Astrocyte (in vitro differentiated cells and primary cell): ENCODE data around the gene SLC38A10. TPM values are rescaled to one million over a fixed set of nuclear protein-coding genes. Genes with fewer than 3 reads are reported as not detected.

Experiments
- DNase-seq: peaks from one replicate; pipeline ENCODE4 v3.0.0-alpha.2; 2010; ENCODE audit warnings: low read depth
- FAIRE-seq: peaks from 2 replicates; lab custom pipeline; 2011; peaks lifted over from hg19 to GRCh38; lab: Jason Lieb, UNC
- H2AFZ ChIP-seq: 2 replicates; pipeline ENCODE4 v1.6.0; 2012; ENCODE audit warnings: low read depth, low read length, inconsistent platforms
- H3K27ac ChIP-seq: 2 replicates; pipeline ENCODE4 v1.5.1; 2011; ENCODE audit warnings: low read depth, low read length, inconsistent platforms
- H3K27me3 ChIP-seq: 2 replicates; pipeline ENCODE4 v1.6.0; 2011; ENCODE audit warnings: low read length, inconsistent platforms; ENCODE audit not compliant: insufficient read depth
- H3K36me3 ChIP-seq: 2 replicates; pipeline ENCODE4 v1.5.1; 2011; ENCODE audit warnings: low read length, inconsistent platforms; ENCODE audit not compliant: insufficient read depth
- H3K4me1 ChIP-seq: 2 replicates; pipeline ENCODE4 v1.5.1; 2011; ENCODE audit warnings: low read length, inconsistent platforms; ENCODE audit not compliant: insufficient read depth
- H3K4me2 ChIP-seq: 2 replicates; pipeline ENCODE4 v1.6.0; 2012; ENCODE audit warnings: low read length, inconsistent platforms
- H3K4me3 ChIP-seq: 2 replicates; pipeline ENCODE4 v1.5.1; 2011; ENCODE audit warnings: low read depth, mild to moderate bottlenecking, low read length, inconsistent platforms; ENCODE audit not compliant: insufficient read depth
- H3K79me2 ChIP-seq: 2 replicates; pipeline ENCODE4 v1.6.0; 2012; ENCODE audit warnings: mild to moderate bottlenecking, low read length, inconsistent platforms; ENCODE audit not compliant: insufficient read depth
- H3K9ac ChIP-seq: 2 replicates; pipeline ENCODE4 v1.6.0; 2012; ENCODE audit warnings: mild to moderate bottlenecking, low read length, inconsistent platforms
- H3K9me3 ChIP-seq: 2 replicates; pipeline ENCODE4 v1.5.1; 2012; ENCODE audit warnings: low read depth, mild to moderate bottlenecking, low read length, inconsistent platforms; ENCODE audit not compliant: insufficient read depth
- H4K20me1 ChIP-seq: 2 replicates; pipeline ENCODE4 v1.6.0; 2012; ENCODE audit warnings: low read length, inconsistent platforms; ENCODE audit not compliant: insufficient read depth
- H3K27ac Mint-ChIP-seq: one replicate; pipeline ENCODE4 v1.8.0; 2021; ENCODE audit warnings: mild to moderate bottlenecking, mixed read lengths; ENCODE audit not compliant: unreplicated experiment
- H3K27me3 Mint-ChIP-seq: one replicate; pipeline ENCODE4 v1.8.0; 2021; ENCODE audit warnings: low read depth, mixed read lengths; ENCODE audit not compliant: unreplicated experiment
- H3K36me3 Mint-ChIP-seq: one replicate; pipeline ENCODE4 v1.8.0; 2021; ENCODE audit warnings: low read depth, mixed read lengths; ENCODE audit not compliant: unreplicated experiment
- H3K4me1 Mint-ChIP-seq: one replicate; pipeline ENCODE4 v1.8.0; 2021; ENCODE audit warnings: low read depth, mixed read lengths; ENCODE audit not compliant: unreplicated experiment
- H3K4me3 Mint-ChIP-seq: one replicate; pipeline ENCODE4 v1.8.0; 2021; ENCODE audit warnings: mild to moderate bottlenecking, moderate library complexity, mixed read lengths; ENCODE audit not compliant: unreplicated experiment
- H3K9me3 Mint-ChIP-seq: one replicate; pipeline ENCODE4 v1.8.0; 2021; ENCODE audit warnings: mild to moderate bottlenecking, mixed read lengths; ENCODE audit not compliant: unreplicated experiment
- CTCF ChIP-seq: IDR thresholded peaks from 2 replicates; pipeline ENCODE4 v1.5.1; 2011; ENCODE audit warnings: low read depth, mild to moderate bottlenecking, inconsistent platforms, low read length, moderate library complexity; ENCODE audit not compliant: insufficient read depth
- EZH2 ChIP-seq: IDR thresholded peaks from 2 replicates; pipeline ENCODE4 v1.6.1; 2012; ENCODE audit warnings: mild to moderate bottlenecking, low read length, inconsistent platforms; ENCODE audit not compliant: insufficient read depth
- total RNA-seq: library from RNA; stranded (reverse); gene quantifications from 2 replicates; pipeline ENCODE4 v1.2.1, GENCODE V29; 2021

SLC38A10 gene
- total RNA-seq, 1 donor from 2014 or later, result 71.4 TPM

DNA sequence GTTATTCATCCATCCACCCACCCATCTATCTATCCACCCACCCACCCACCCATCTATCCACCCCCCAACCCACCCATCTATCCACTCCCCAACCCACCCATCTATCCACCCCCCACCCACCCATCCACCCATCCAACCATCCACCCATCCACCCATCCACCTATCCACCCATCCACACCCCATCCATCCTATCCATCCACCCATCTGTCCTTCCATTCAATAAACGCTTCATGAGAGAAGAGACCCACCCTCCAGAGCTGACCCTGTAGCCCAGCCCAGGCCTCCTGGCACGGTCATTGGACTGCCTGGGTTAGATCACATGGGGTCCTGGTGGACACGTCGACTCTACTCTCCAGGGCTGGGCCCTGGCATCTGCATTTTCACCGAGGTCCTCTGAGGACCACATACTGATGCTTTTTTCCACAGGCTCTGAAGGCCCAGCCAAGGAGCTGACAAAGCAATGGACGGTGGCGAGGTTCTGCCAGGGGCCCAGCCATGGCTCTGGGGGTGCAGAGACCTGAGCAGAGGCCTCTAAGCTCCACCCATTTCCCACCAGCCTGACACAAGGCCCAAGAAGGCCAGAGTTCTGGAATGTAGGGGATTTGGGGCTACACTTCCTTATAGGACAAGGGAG, 41.3 kb upstream of the SLC38A10 start:
- H3K9me3 ChIP-seq, result no peaks in the 10 kb centered on the region
- TF ChIP-seq EZH2, result no peak
- no peak for TF ChIP-seq CTCF

DNA sequence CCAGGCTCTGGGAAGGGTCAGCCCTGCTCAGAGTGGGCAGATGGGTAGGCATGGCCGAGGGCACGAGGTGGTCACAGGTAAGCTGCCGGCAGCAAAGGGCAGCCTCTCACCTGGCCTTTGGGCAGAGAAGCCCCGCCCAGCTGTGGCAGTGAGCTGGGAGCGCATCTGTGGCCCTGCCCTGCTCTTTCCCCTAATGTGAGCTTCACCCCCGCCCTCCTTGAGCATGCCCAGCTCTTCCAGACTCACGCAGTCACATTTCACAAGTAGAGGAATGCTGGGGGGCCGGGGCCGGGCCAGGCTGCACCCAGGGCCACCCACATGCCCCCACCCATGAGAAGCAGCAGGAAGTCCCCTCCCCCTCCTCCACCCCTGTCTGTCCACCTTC, 40.7 kb upstream of the SLC38A10 start:
- H3K4me1 Mint-ChIP-seq, result peaks cover 6% of the 10 kb centered on the region
- FAIRE-seq, result no peak

More for the DNA sequence above, 41.3 kb upstream of the SLC38A10 start:
- peaks cover 32% of the 10 kb centered on the region for H3K79me2 ChIP-seq
- H4K20me1 ChIP-seq, result peaks cover 30% of the 10 kb centered on the region
- no peak overlapping the region for H3K4me2 ChIP-seq
- H3K36me3 ChIP-seq, result no peaks in the 10 kb centered on the region
- H3K27ac Mint-ChIP-seq, result no peak overlapping the region
- peaks cover 20% of the 10 kb centered on the region for H3K27me3 Mint-ChIP-seq
- peaks cover 10% of the 10 kb centered on the region for H3K4me1 ChIP-seq
- H3K27ac ChIP-seq, result no peak overlapping the region
- FAIRE-seq (no peak), DNase-seq (no peak)
- H3K9me3 Mint-ChIP-seq, result no peaks in the 10 kb centered on the region
- H3K4me3 Mint-ChIP-seq, result no peak overlapping the region
- peaks cover 11% of the 10 kb centered on the region for H3K27me3 ChIP-seq
- H3K4me3 ChIP-seq, result no peak overlapping the region
- no peak overlapping the region for H2AFZ ChIP-seq
- H3K9ac ChIP-seq, result no peak overlapping the region
- H3K4me1 Mint-ChIP-seq, result peaks cover 6% of the 10 kb centered on the region
- peaks cover 3% of the 10 kb centered on the region for H3K36me3 Mint-ChIP-seq

More for the DNA sequence above, 40.7 kb upstream of the SLC38A10 start:
- H3K27ac ChIP-seq, result no peak overlapping the region
- H3K36me3 Mint-ChIP-seq, result peaks cover 3% of the 10 kb centered on the region
- peak overlapping the region; percentile 40 for H3K4me3 Mint-ChIP-seq
- peaks cover 20% of the 10 kb centered on the region for H3K27me3 Mint-ChIP-seq
- TF ChIP-seq CTCF (no peak), EZH2 (no peak)
- H3K36me3 ChIP-seq, result no peaks in the 10 kb centered on the region
- no peak overlapping the region for H2AFZ ChIP-seq
- H3K4me2 ChIP-seq, result no peak overlapping the region
- no peak overlapping the region for H3K9ac ChIP-seq
- H4K20me1 ChIP-seq, result peaks cover 30% of the 10 kb centered on the region
- H3K79me2 ChIP-seq, result peaks cover 26% of the 10 kb centered on the region
- DNase-seq, result no peak
- H3K9me3 Mint-ChIP-seq, result no peaks in the 10 kb centered on the region
- no peak overlapping the region for H3K4me3 ChIP-seq
- H3K4me1 ChIP-seq, result peaks cover 3% of the 10 kb centered on the region
- H3K9me3 ChIP-seq, result no peaks in the 10 kb centered on the region
- peaks cover 11% of the 10 kb centered on the region for H3K27me3 ChIP-seq
- H3K27ac Mint-ChIP-seq, result no peak overlapping the region
